ENCODE results near the gene COL4A4.

The COL4A4 gene

GRCh38 chr2:227057060-227057459 lies 106.9 kb downstream of the COL4A4 start:
- no peak for TF ChIP-seq CTCF (IDR thresholded peaks at IDR 0.05; ENCODE audit: low read depth, low read length)
- no peak overlapping the region for H3K4me3 ChIP-seq (ENCODE audit: low read depth, low read length)

- no peak for TF ChIP-seq CTCF (IDR thresholded peaks at IDR 0.05; ENCODE audit: low read depth, low read length)
- no peak overlapping the region for H3K4me3 ChIP-seq (ENCODE audit: low read depth, low read length)
These were observed 110.0 kb downstream of the COL4A4 start for GRCh38 chr2:227054006-227054405.

- TF ChIP-seq CTCF (IDR thresholded peaks at IDR 0.05; ENCODE audit: low read depth, low read length), result no peak
- no peak overlapping the region for H3K4me3 ChIP-seq (ENCODE audit: low read depth, low read length)
These were observed 111.1 kb downstream of the COL4A4 start for GRCh38 chr2:227052879-227053278.

- TF ChIP-seq CTCF (IDR thresholded peaks at IDR 0.05; ENCODE audit: low read depth, low read length), result no peak
These were observed 120.0 kb downstream of the COL4A4 start for GRCh38 chr2:227043981-227044380.

GRCh38 chr2:227038550-227039189 lies 125.3 kb downstream of the COL4A4 start:
- no peak for TF ChIP-seq CTCF (IDR thresholded peaks at IDR 0.05; ENCODE audit: low read depth, low read length)
- no peak overlapping the region for H3K4me3 ChIP-seq (ENCODE audit: low read depth, low read length)

More at GRCh38 chr2:227043981-227044380, 120.0 kb downstream of the COL4A4 start:
- no peak overlapping the region for H3K4me3 ChIP-seq (ENCODE audit: low read depth, low read length)

GRCh38 chr2:227036527-227036926 lies 127.5 kb downstream of the COL4A4 start:
- TF ChIP-seq CTCF (IDR thresholded peaks at IDR 0.05; ENCODE audit: low read depth, low read length), result no peak
- H3K4me3 ChIP-seq (ENCODE audit: low read depth, low read length), result no peak overlapping the region

- no peak for TF ChIP-seq CTCF (IDR thresholded peaks at IDR 0.05; ENCODE audit: low read depth, low read length)
- no peak overlapping the region for H3K4me3 ChIP-seq (ENCODE audit: low read depth, low read length)
These were observed 128.2 kb downstream of the COL4A4 start for GRCh38 chr2:227035711-227036367.

Data from WI38 (cell line).